Osteoblast (primary cell): Measurements from ENCODE around the gene NOL4L. TPM values are rescaled to one million over a fixed set of nuclear protein-coding genes. Genes with fewer than 3 reads are reported as not detected.

Experiments
- DNase-seq: peaks from one replicate; pipeline ENCODE4 v3.0.0; 2011; ENCODE audit warnings: low spot score, mixed read lengths; ENCODE audit not compliant: insufficient read length; ENCODE audit errors: missing footprints
- H2AFZ ChIP-seq: 2 replicates; pipeline ENCODE4 v1.6.0; 2011; ENCODE audit warnings: mild to moderate bottlenecking, low read length
- H3K27ac ChIP-seq: 2 replicates; pipeline ENCODE4 v1.5.1; 2011; ENCODE audit warnings: mild to moderate bottlenecking, low read depth, low read length, moderate library complexity
- H3K27me3 ChIP-seq: 2 replicates; pipeline ENCODE4 v1.6.0; 2012; ENCODE audit warnings: mild to moderate bottlenecking, control low read depth, inconsistent platforms, low read length, moderate library complexity; ENCODE audit not compliant: insufficient read depth
- H3K36me3 ChIP-seq: 2 replicates; pipeline ENCODE4 v1.5.1; 2011; ENCODE audit warnings: mild to moderate bottlenecking, low read length, control low read depth, moderate library complexity; ENCODE audit not compliant: insufficient read depth
- H3K4me1 ChIP-seq: 2 replicates; pipeline ENCODE4 v1.5.1; 2011; ENCODE audit warnings: mild to moderate bottlenecking, low read length, control low read depth, moderate library complexity; ENCODE audit not compliant: insufficient read depth
- H3K4me2 ChIP-seq: 2 replicates; pipeline ENCODE4 v1.6.0; 2011; ENCODE audit warnings: mild to moderate bottlenecking, low read length; ENCODE audit not compliant: insufficient read depth
- H3K4me3 ChIP-seq: fragments of 200-600 bp; sonication (generic); 3 replicates; pipeline ENCODE4 v1.5.1; 2012; ENCODE audit warnings: mild to moderate bottlenecking, low read length, inconsistent platforms; ENCODE audit not compliant: insufficient read depth
- H3K79me2 ChIP-seq: 2 replicates; pipeline ENCODE4 v1.6.0; 2012; ENCODE audit warnings: mild to moderate bottlenecking, low read length, control low read depth, inconsistent platforms; ENCODE audit not compliant: insufficient read depth
- H3K9me3 ChIP-seq: 2 replicates; pipeline ENCODE4 v1.5.1; 2011; ENCODE audit warnings: low read depth, low read length, control low read depth
- H4K20me1 ChIP-seq: 2 replicates; pipeline ENCODE4 v1.6.0; 2012; ENCODE audit warnings: mild to moderate bottlenecking, low read length, control low read depth; ENCODE audit not compliant: insufficient read depth
- CTCF ChIP-seq: IDR thresholded peaks from 2 replicates; pipeline ENCODE4 v1.5.1; 2011; ENCODE audit warnings: mild to moderate bottlenecking, low read depth, low read length, moderate library complexity; ENCODE audit errors: extremely low read depth
- total RNA-seq: library from RNA; depleted of rRNA; stranded (reverse); fragments of >200 nt; gene quantifications from 2 replicates; pipeline ENCODE4 v1.2.3, GENCODE V29; 2012

Gene NOL4L
- total RNA-seq, 1 donor = 6.2 TPM

- DNase-seq = peak; percentile 68
- H3K4me3 ChIP-seq = no peak overlapping the region
- H3K27ac ChIP-seq = no peak overlapping the region
- H3K4me2 ChIP-seq = no peak overlapping the region
- no peak for TF ChIP-seq CTCF
- H3K4me1 ChIP-seq = no peaks in the 10 kb centered on the region
- no peaks in the 10 kb centered on the region for H3K9me3 ChIP-seq
- H2AFZ ChIP-seq = no peak overlapping the region
- no peaks in the 10 kb centered on the region for H4K20me1 ChIP-seq
- no peaks in the 10 kb centered on the region for H3K79me2 ChIP-seq
- no peaks in the 10 kb centered on the region for H3K36me3 ChIP-seq
- peaks cover 30% of the 10 kb centered on the region for H3K27me3 ChIP-seq
Measured at GRCh38 chr20:32607324-32607723, 22.2 kb upstream of the NOL4L start.

- H3K4me2 ChIP-seq = no peak overlapping the region
- no peak for TF ChIP-seq CTCF
Measured at GRCh38 chr20:32606790-32607189, 21.7 kb upstream of the NOL4L start.

GRCh38 chr20:32606107-32606506, 21.0 kb upstream of the NOL4L start:
- no peak overlapping the region for H3K4me2 ChIP-seq
- H3K4me1 ChIP-seq = no peaks in the 10 kb centered on the region
- no peaks in the 10 kb centered on the region for H4K20me1 ChIP-seq
- no peaks in the 10 kb centered on the region for H3K36me3 ChIP-seq
- no peak for DNase-seq
- H3K79me2 ChIP-seq = no peaks in the 10 kb centered on the region
- H3K9me3 ChIP-seq = no peaks in the 10 kb centered on the region
- peaks cover 30% of the 10 kb centered on the region for H3K27me3 ChIP-seq
- H3K4me3 ChIP-seq = no peak overlapping the region
- no peak overlapping the region for H3K27ac ChIP-seq
- TF ChIP-seq CTCF = no peak
- H2AFZ ChIP-seq = no peak overlapping the region

More at GRCh38 chr20:32606790-32607189, 21.7 kb upstream of the NOL4L start:
- no peaks in the 10 kb centered on the region for H3K36me3 ChIP-seq
- DNase-seq = no peak
- H3K4me3 ChIP-seq = no peak overlapping the region
- H3K4me1 ChIP-seq = no peaks in the 10 kb centered on the region
- H2AFZ ChIP-seq = no peak overlapping the region
- H3K9me3 ChIP-seq = no peaks in the 10 kb centered on the region
- H4K20me1 ChIP-seq = no peaks in the 10 kb centered on the region
- peaks cover 30% of the 10 kb centered on the region for H3K27me3 ChIP-seq
- no peaks in the 10 kb centered on the region for H3K79me2 ChIP-seq
- no peak overlapping the region for H3K27ac ChIP-seq

GRCh38 chr20:32605167-32605656, 20.1 kb upstream of the NOL4L start:
- H4K20me1 ChIP-seq = no peaks in the 10 kb centered on the region
- no peak overlapping the region for H3K4me3 ChIP-seq
- H3K9me3 ChIP-seq = no peaks in the 10 kb centered on the region
- H3K79me2 ChIP-seq = no peaks in the 10 kb centered on the region
- no peak overlapping the region for H2AFZ ChIP-seq
- no peak overlapping the region for H3K4me2 ChIP-seq
- no peaks in the 10 kb centered on the region for H3K4me1 ChIP-seq
- peak; percentile 87 for DNase-seq
- no peak for TF ChIP-seq CTCF
- H3K36me3 ChIP-seq = no peaks in the 10 kb centered on the region
- H3K27me3 ChIP-seq = peaks cover 28% of the 10 kb centered on the region
- H3K27ac ChIP-seq = no peak overlapping the region
